Calu3 (cell line): Measurements from ENCODE around the gene C14orf93. TPM values are rescaled to one million over a fixed set of nuclear protein-coding genes. Genes with fewer than 3 reads are reported as not detected.
"Not testable (repeated sequence)": the region's sequence is repeated elsewhere in the genome, so short reads cannot be mapped to it uniquely, and the experiment has no call there.

Experiments used
- BruUV-seq: library from RNA; stranded (reverse); fragments of 400-500 nt; replicated peaks from 2 replicates; lab custom pipeline; 2021; lab: Mats Ljungman, UMichigan
- CTCF ChIA-PET: fragments of 300-600 bp; sonication (Branson Sonifier 250); formaldehyde crosslinking; loops from one replicate; lab custom pipeline; 2022; ENCODE audit warnings: antibody characterized with exemption; lab: Charles Lee
- DNase-seq: peaks from one replicate; pipeline ENCODE4 v3.0.0; 2022
- H3K27ac Mint-ChIP-seq: one replicate; pipeline ENCODE4 v1.8.0; 2022; ENCODE audit warnings: mixed read lengths; ENCODE audit not compliant: unreplicated experiment
- H3K27me3 Mint-ChIP-seq: one replicate; pipeline ENCODE4 v1.8.0; 2022; ENCODE audit warnings: mixed read lengths; ENCODE audit not compliant: unreplicated experiment
- H3K36me3 Mint-ChIP-seq: one replicate; pipeline ENCODE4 v1.8.0; 2022; ENCODE audit warnings: mild to moderate bottlenecking, moderate library complexity, mixed read lengths; ENCODE audit not compliant: insufficient read depth, unreplicated experiment
- H3K4me1 Mint-ChIP-seq: one replicate; pipeline ENCODE4 v1.8.0; 2022; ENCODE audit warnings: mild to moderate bottlenecking, low read depth, mixed read lengths; ENCODE audit not compliant: unreplicated experiment
- H3K4me3 Mint-ChIP-seq: one replicate; pipeline ENCODE4 v1.8.0; 2022; ENCODE audit warnings: mild to moderate bottlenecking, low read depth, moderate library complexity, mixed read lengths; ENCODE audit not compliant: unreplicated experiment
- H3K9me3 Mint-ChIP-seq: one replicate; pipeline ENCODE4 v1.8.0; 2022; ENCODE audit warnings: low read depth, mixed read lengths; ENCODE audit not compliant: unreplicated experiment
- CTCF ChIP-seq: fragments of 200-600 bp; IDR thresholded peaks from one replicate; pipeline ENCODE4 v1.8.0; 2022; ENCODE audit warnings: antibody characterized with exemption; ENCODE audit not compliant: unreplicated experiment
- intact Hi-C: fragments of 100-400 bp; cut with micrococcal nuclease; formaldehyde crosslinking; loops from one replicate; pipeline ENCODE4 v1.10.0; 2022; ENCODE audit not compliant: unreplicated experiment
- total RNA-seq: library from RNA; stranded (reverse); gene quantifications from 2 replicates; pipeline ENCODE4 v1.2.3, GENCODE V29; 2022

C14orf93 gene
- total RNA-seq, 1 experiment from 2014 or later: 9.6 TPM

- no peak overlapping the region for H3K27ac Mint-ChIP-seq
- CTCF ChIA-PET: interaction anchor here (0.6 kb wide), 1 partner anchor 98 kb away, joined by 4 read pairs; no protein-coding TSS in a partner anchor
- no peak for DNase-seq
- H3K36me3 Mint-ChIP-seq: peaks cover 5% of the 10 kb centered on the region
- intact Hi-C loops: no loop called here
- no peak for TF ChIP-seq CTCF
- H3K4me1 Mint-ChIP-seq: no peaks in the 10 kb centered on the region
- BruUV-seq: no TSS peak
- no peak overlapping the region for H3K4me3 Mint-ChIP-seq
- no peaks in the 10 kb centered on the region for H3K27me3 Mint-ChIP-seq
- H3K9me3 Mint-ChIP-seq: no peaks in the 10 kb centered on the region
Observed at GRCh38 chr14:23020143-23021128, 10.5 kb upstream of the C14orf93 start.

DNA sequence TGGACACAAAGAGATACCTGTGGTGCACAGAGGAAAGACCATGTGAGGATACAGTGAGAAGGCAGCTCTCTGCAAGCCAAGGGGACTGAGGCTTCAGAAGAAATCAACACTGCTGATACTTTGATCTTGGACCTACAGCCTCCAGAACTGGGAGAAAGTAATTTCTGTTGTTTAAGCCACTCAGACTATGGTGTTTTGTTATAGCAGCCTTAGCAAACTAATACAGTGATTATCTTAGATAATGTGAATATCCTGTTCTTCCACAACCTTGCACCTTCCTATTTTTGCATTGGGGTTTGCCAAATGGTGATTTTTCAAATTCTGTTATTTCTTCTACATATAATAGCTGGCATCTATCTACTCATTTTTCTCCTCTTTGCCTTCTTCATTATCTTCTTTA lies 8.2 kb upstream of the C14orf93 start:
- no peaks in the 10 kb centered on the region for H3K27me3 Mint-ChIP-seq
- no peak for TF ChIP-seq CTCF
- no TSS peak for BruUV-seq
- DNase-seq: no peak
- no peak overlapping the region for H3K27ac Mint-ChIP-seq
- intact Hi-C loops: no loop called here
- H3K4me1 Mint-ChIP-seq: no peaks in the 10 kb centered on the region
- no peaks in the 10 kb centered on the region for H3K36me3 Mint-ChIP-seq
- CTCF ChIA-PET: no interaction called here
- no peaks in the 10 kb centered on the region for H3K9me3 Mint-ChIP-seq
- H3K4me3 Mint-ChIP-seq: no peak overlapping the region

GRCh38 chr14:23017091-23017490 lies 7.1 kb upstream of the C14orf93 start:
- no peak for DNase-seq
- H3K4me1 Mint-ChIP-seq: no peaks in the 10 kb centered on the region
- H3K27me3 Mint-ChIP-seq: no peaks in the 10 kb centered on the region
- H3K27ac Mint-ChIP-seq: no peak overlapping the region
- CTCF ChIA-PET: interaction anchor here (0.5 kb wide), 1 partner anchor 163 kb away, joined by 6 read pairs; no protein-coding TSS in a partner anchor
- H3K36me3 Mint-ChIP-seq: no peaks in the 10 kb centered on the region
- H3K4me3 Mint-ChIP-seq: no peak overlapping the region
- no TSS peak for BruUV-seq
- intact Hi-C loops: no loop called here
- no peak for TF ChIP-seq CTCF
- no peaks in the 10 kb centered on the region for H3K9me3 Mint-ChIP-seq

- H3K36me3 Mint-ChIP-seq: peaks cover 5% of the 10 kb centered on the region
- no peak for TF ChIP-seq CTCF
- no peaks in the 10 kb centered on the region for H3K9me3 Mint-ChIP-seq
- CTCF ChIA-PET: interaction anchor here (0.8 kb wide), 1 partner anchor 9 kb away, joined by 3 read pairs; no protein-coding TSS in a partner anchor
- no peak overlapping the region for H3K4me3 Mint-ChIP-seq
- BruUV-seq: no TSS peak
- H3K27me3 Mint-ChIP-seq: no peaks in the 10 kb centered on the region
- intact Hi-C loops: no loop called here
- no peak overlapping the region for H3K27ac Mint-ChIP-seq
- H3K4me1 Mint-ChIP-seq: no peaks in the 10 kb centered on the region
- DNase-seq: no peak
Observed at GRCh38 chr14:23015618-23016017, 5.7 kb upstream of the C14orf93 start.

GRCh38 chr14:23013749-23014054 lies 3.8 kb upstream of the C14orf93 start:
- BruUV-seq, H3K4me3 Mint-ChIP-seq, H3K4me1 Mint-ChIP-seq, intact Hi-C loops, H3K9me3 Mint-ChIP-seq, CTCF ChIA-PET, H3K27ac Mint-ChIP-seq, H3K27me3 Mint-ChIP-seq, DNase-seq: not testable (repeated sequence)
- peaks cover 16% of the 10 kb centered on the region for H3K36me3 Mint-ChIP-seq
